ENCODE results near the gene ADA. TPM values are rescaled to one million over a fixed set of nuclear protein-coding genes. Genes with fewer than 3 reads are reported as not detected.

The ADA gene
- total RNA-seq, 1 experiment from 2014 or later, result 13.0 TPM

DNA sequence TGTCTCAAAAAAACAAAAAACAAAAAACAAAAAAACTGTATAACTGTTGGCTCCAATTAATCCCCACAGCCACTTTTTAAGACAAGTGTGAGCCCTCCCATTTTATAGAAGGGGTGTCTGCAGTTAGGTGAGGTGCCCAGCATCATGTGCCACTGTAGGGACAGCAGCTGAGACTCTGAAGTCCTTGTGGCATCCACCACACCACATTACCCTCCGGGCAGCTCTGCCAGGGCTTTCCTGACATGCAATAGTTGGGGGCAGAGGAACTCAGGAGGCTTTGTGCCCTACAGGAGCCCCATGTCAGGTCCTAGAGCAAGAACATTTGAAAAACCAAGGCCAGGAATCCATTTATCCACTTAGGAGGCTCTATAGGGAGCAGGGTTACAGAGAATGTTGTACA lies 51.8 kb downstream of the ADA start:
- POLR2A ChIA-PET (ENCODE audit: unreplicated experiment), result no interaction called here
- DNase-seq, result no peak
- H2AFZ ChIP-seq (ENCODE audit: low read length), result no peak overlapping the region
- CTCF ChIA-PET, result no interaction called here
- H3K4me2 ChIP-seq (ENCODE audit: low read length), result no peak overlapping the region
- no peaks in the 10 kb centered on the region for H3K79me2 ChIP-seq (ENCODE audit: low read length)
- peaks cover 39% of the 10 kb centered on the region for H3K4me1 ChIP-seq (ENCODE audit: insufficient read depth, low read length)
- TF ChIP-seq EZH2 (IDR thresholded peaks at IDR 0.05; ENCODE audit: low read length, unreplicated experiment) (no peak), EZH2phosphoT487 (IDR thresholded peaks at IDR 0.05; ENCODE audit: borderline replicate concordance, low read length) (no peak)
- TF ChIP-seq, protein P1, sequence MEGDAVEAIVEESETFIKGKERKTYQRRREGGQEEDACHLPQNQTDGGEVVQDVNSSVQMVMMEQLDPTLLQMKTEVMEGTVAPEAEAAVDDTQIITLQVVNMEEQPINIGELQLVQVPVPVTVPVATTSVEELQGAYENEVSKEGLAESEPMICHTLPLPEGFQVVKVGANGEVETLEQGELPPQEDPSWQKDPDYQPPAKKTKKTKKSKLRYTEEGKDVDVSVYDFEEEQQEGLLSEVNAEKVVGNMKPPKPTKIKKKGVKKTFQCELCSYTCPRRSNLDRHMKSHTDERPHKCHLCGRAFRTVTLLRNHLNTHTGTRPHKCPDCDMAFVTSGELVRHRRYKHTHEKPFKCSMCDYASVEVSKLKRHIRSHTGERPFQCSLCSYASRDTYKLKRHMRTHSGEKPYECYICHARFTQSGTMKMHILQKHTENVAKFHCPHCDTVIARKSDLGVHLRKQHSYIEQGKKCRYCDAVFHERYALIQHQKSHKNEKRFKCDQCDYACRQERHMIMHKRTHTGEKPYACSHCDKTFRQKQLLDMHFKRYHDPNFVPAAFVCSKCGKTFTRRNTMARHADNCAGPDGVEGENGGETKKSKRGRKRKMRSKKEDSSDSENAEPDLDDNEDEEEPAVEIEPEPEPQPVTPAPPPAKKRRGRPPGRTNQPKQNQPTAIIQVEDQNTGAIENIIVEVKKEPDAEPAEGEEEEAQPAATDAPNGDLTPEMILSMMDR (conservative IDR thresholded peaks at IDR 0.05; ENCODE audit: low read depth, low read length), result no peak
- intact Hi-C loops (cut with micrococcal nuclease), result no loop called here
- H4K20me1 ChIP-seq (ENCODE audit: low read length), result no peaks in the 10 kb centered on the region
- no peak overlapping the region for H3K4me3 ChIP-seq (ENCODE audit: low read length)
- no peaks in the 10 kb centered on the region for H3K36me3 ChIP-seq (ENCODE audit: low read depth, low read length)
- H3F3A ChIP-seq (ENCODE audit: low read length, unreplicated experiment), result no peaks in the 10 kb centered on the region
- BruUV-seq (replicated peaks), result no TSS peak
- H3K9me3 ChIP-seq (ENCODE audit: low read length), result no peaks in the 10 kb centered on the region
- no peak overlapping the region for H3K27ac ChIP-seq (ENCODE audit: low read length)
- no peak overlapping the region for H3K9ac ChIP-seq (ENCODE audit: low read length)
- no peak for ATAC-seq
- H3K27me3 ChIP-seq (ENCODE audit: low read length), result no peaks in the 10 kb centered on the region
- H3K9me2 ChIP-seq (replicated peaks; ENCODE audit: low read length), result no peaks in the 10 kb centered on the region

DNA sequence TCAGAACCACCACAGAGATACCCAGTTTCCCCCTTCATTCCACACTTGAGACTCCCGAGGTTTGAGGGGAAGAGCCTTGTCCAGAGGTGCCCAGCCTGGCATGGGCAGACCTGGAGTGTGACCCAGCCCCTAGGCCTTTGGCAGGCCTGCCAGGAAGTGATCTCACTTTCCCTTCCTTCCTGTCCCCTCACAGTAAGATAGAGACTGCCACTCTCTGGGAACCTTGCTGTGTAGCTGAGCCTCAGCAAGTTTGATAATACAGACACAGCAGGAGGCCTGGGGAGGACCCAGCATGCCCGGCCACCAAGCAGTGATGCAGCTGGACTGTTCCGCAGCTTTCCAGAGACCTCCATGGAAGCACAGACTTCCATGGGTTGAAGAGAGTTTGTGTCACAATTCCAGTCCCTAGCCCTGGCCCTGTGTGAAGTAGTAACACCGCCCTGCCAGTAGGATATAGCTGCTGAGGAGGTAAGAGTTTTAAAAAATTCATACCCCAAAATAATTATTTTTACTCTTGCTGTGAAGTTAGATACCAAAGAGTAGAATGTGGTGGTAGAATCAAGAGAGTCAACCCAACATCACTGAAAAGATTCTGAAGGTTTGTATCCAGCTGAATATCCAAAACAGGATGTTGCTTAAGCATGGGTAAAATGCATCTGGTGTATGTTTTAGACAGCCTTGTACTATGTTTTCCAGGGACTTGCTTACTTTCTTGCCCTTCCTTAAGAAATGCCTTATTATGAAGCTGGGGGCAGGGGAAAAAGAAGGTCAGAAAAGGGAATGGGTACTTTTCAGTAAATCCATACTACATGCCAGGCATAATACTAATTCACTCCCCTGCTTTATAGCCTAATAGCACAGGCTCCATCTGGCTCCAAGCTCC lies 52.8 kb downstream of the ADA start:
- no peak for TF ChIP-seq EZH2 (IDR thresholded peaks at IDR 0.05; ENCODE audit: low read length, unreplicated experiment)
- TF ChIP-seq, protein P1 (conservative IDR thresholded peaks at IDR 0.05; ENCODE audit: low read depth, low read length), result peak; percentile 33; the same call in 1 of the 2 replicates
- no TSS peak for BruUV-seq (replicated peaks)
- Histone ChIP-seq H3K27ac (ENCODE audit: low read length) (peak overlapping the region; percentile 16; the same call in 1 of the 2 replicates), H3K9ac (ENCODE audit: low read length) (peak overlapping the region; percentile 5; the same call in 1 of the 2 replicates), H3K9me3 (ENCODE audit: low read length) (no peaks in the 10 kb centered on the region), H3K4me1 (ENCODE audit: insufficient read depth, low read length) (peaks cover 50% of the 10 kb centered on the region), H3K4me2 (ENCODE audit: low read length) (no peak overlapping the region; the same call in 1 of the 2 replicates), H4K20me1 (ENCODE audit: low read length) (no peaks in the 10 kb centered on the region), H3K79me2 (ENCODE audit: low read length) (no peaks in the 10 kb centered on the region), H3K4me3 (ENCODE audit: low read length) (no peak overlapping the region), H2AFZ (ENCODE audit: low read length) (no peak overlapping the region), H3K36me3 (ENCODE audit: low read depth, low read length) (no peaks in the 10 kb centered on the region), H3F3A (ENCODE audit: low read length, unreplicated experiment) (no peaks in the 10 kb centered on the region), H3K27me3 (ENCODE audit: low read length) (no peaks in the 10 kb centered on the region), H3K9me2 (replicated peaks; ENCODE audit: low read length) (no peaks in the 10 kb centered on the region)
- intact Hi-C loops (cut with micrococcal nuclease), result no loop called here
- ChIA-PET POLR2A (ENCODE audit: unreplicated experiment) (no interaction called here), CTCF (no interaction called here)
- ATAC-seq, result peak; percentile 47; the same call in 1 of the 2 replicates
- DNase-seq, result peak; percentile 26

DNA sequence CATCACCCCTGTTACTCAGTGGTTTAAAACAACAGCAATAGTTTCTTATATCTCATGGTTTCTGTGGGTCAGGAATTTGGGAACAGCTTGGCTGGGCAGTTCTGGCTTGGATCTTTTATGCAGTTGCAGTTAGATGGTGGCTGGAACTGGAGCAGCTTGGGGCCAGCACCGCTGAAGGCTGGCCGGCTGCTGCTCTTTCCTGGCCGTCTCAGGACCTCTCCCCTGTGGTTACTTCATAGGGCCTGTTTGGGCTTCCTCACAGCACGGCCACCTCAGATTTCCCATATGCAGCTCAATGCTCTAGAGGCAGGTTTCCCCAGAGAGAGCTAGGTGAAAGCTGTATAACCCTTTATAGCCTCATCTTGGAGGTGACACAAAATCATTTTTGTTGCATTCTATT lies 53.6 kb downstream of the ADA start:
- TF ChIP-seq, protein P1 (conservative IDR thresholded peaks at IDR 0.05; ENCODE audit: low read depth, low read length), result no peak
- TF ChIP-seq EZH2phosphoT487 (IDR thresholded peaks at IDR 0.05; ENCODE audit: borderline replicate concordance, low read length), result no peak
- H3K79me2 ChIP-seq (ENCODE audit: low read length), result no peaks in the 10 kb centered on the region
- H2AFZ ChIP-seq (ENCODE audit: low read length), result no peak overlapping the region
- no peaks in the 10 kb centered on the region for H3K27me3 ChIP-seq (ENCODE audit: low read length)
- H3K4me3 ChIP-seq (ENCODE audit: low read length), result no peak overlapping the region
- peaks cover 53% of the 10 kb centered on the region for H3K4me1 ChIP-seq (ENCODE audit: insufficient read depth, low read length)
- H3K9me3 ChIP-seq (ENCODE audit: low read length), result no peaks in the 10 kb centered on the region
- CTCF ChIA-PET, result no interaction called here
- BruUV-seq (replicated peaks), result no TSS peak
- DNase-seq (no peak), ATAC-seq (no peak)
- H3K9ac ChIP-seq (ENCODE audit: low read length), result no peak overlapping the region; the same call in 1 of the 2 replicates
- no peaks in the 10 kb centered on the region for H4K20me1 ChIP-seq (ENCODE audit: low read length)
- peak overlapping the region; percentile 16; the same call in 1 of the 2 replicates for H3K27ac ChIP-seq (ENCODE audit: low read length)
- H3K4me2 ChIP-seq (ENCODE audit: low read length), result no peak overlapping the region
- POLR2A ChIA-PET (ENCODE audit: unreplicated experiment), result no interaction called here
- H3K9me2 ChIP-seq (replicated peaks; ENCODE audit: low read length), result no peaks in the 10 kb centered on the region
- H3K36me3 ChIP-seq (ENCODE audit: low read depth, low read length), result no peaks in the 10 kb centered on the region
- intact Hi-C loops (cut with micrococcal nuclease), result no loop called here
- H3F3A ChIP-seq (ENCODE audit: low read length, unreplicated experiment), result no peaks in the 10 kb centered on the region
